Measurements from ENCODE around the gene TTC36. TPM values are rescaled to one million over a fixed set of nuclear protein-coding genes. Genes with fewer than 3 reads are reported as not detected.

The TTC36 gene
- total RNA-seq, 1 experiment from 2014 or later: 2.7 TPM

GRCh38 chr11:118547132-118547531 is 19.9 kb downstream of the TTC36 start:
- Histone ChIP-seq H3F3A (ENCODE audit: low read length, unreplicated experiment) (no peaks in the 10 kb centered on the region), H3K4me1 (ENCODE audit: insufficient read depth, low read length) (no peaks in the 10 kb centered on the region), H3K36me3 (ENCODE audit: low read depth, low read length) (peaks cover 7% of the 10 kb centered on the region; the same call in 1 of the 2 replicates), H4K20me1 (ENCODE audit: low read length) (no peaks in the 10 kb centered on the region), H3K27ac (ENCODE audit: low read length) (no peak overlapping the region), H3K27me3 (ENCODE audit: low read length) (no peaks in the 10 kb centered on the region), H3K9me2 (replicated peaks; ENCODE audit: low read length) (no peaks in the 10 kb centered on the region), H3K4me3 (ENCODE audit: low read length) (no peak overlapping the region), H3K4me2 (ENCODE audit: low read length) (no peak overlapping the region), H3K9me3 (ENCODE audit: low read length) (no peaks in the 10 kb centered on the region), H2AFZ (ENCODE audit: low read length) (no peak overlapping the region), H3K79me2 (ENCODE audit: low read length) (no peaks in the 10 kb centered on the region), H3K9ac (ENCODE audit: low read length) (no peak overlapping the region)
- no peak for ATAC-seq
- intact Hi-C loops (cut with micrococcal nuclease): no loop called here
- ChIA-PET CTCF (interaction anchor here (0.6 kb wide), 1 partner anchor 88 kb away, joined by 3 read pairs; no protein-coding TSS in a partner anchor), POLR2A (ENCODE audit: unreplicated experiment) (no interaction called here)
- TF ChIP-seq CTCF (conservative IDR thresholded peaks at IDR 0.05; ENCODE audit: low read depth, low read length) (no peak), EZH2phosphoT487 (IDR thresholded peaks at IDR 0.05; ENCODE audit: borderline replicate concordance, low read length) (no peak), EZH2 (IDR thresholded peaks at IDR 0.05; ENCODE audit: low read length, unreplicated experiment) (no peak)
- no peak for DNase-seq
- BruUV-seq (replicated peaks): no TSS peak

- no peak for ATAC-seq
- TF ChIP-seq EZH2phosphoT487 (IDR thresholded peaks at IDR 0.05; ENCODE audit: borderline replicate concordance, low read length) (no peak), EZH2 (IDR thresholded peaks at IDR 0.05; ENCODE audit: low read length, unreplicated experiment) (no peak), CTCF (conservative IDR thresholded peaks at IDR 0.05; ENCODE audit: low read depth, low read length) (no peak)
- no peaks in the 10 kb centered on the region for H4K20me1 ChIP-seq (ENCODE audit: low read length)
- H3F3A ChIP-seq (ENCODE audit: low read length, unreplicated experiment): no peaks in the 10 kb centered on the region
- no peaks in the 10 kb centered on the region for H3K4me1 ChIP-seq (ENCODE audit: insufficient read depth, low read length)
- no peak overlapping the region for H2AFZ ChIP-seq (ENCODE audit: low read length)
- CTCF ChIA-PET: no interaction called here
- peaks cover 19% of the 10 kb centered on the region; the same call in 1 of the 2 replicates for H3K36me3 ChIP-seq (ENCODE audit: low read depth, low read length)
- H3K27me3 ChIP-seq (ENCODE audit: low read length): no peaks in the 10 kb centered on the region
- H3K4me2 ChIP-seq (ENCODE audit: low read length): no peak overlapping the region
- no peaks in the 10 kb centered on the region for H3K9me2 ChIP-seq (replicated peaks; ENCODE audit: low read length)
- H3K27ac ChIP-seq (ENCODE audit: low read length): no peak overlapping the region
- POLR2A ChIA-PET (ENCODE audit: unreplicated experiment): no interaction called here
- no peak overlapping the region for H3K9ac ChIP-seq (ENCODE audit: low read length)
- intact Hi-C loops (cut with micrococcal nuclease): no loop called here
- no TSS peak for BruUV-seq (replicated peaks)
- no peak for DNase-seq
- H3K79me2 ChIP-seq (ENCODE audit: low read length): no peaks in the 10 kb centered on the region
- H3K4me3 ChIP-seq (ENCODE audit: low read length): no peak overlapping the region
- H3K9me3 ChIP-seq (ENCODE audit: low read length): no peaks in the 10 kb centered on the region
Observed at GRCh38 chr11:118552341-118552740, 25.1 kb downstream of the TTC36 start.

GRCh38 chr11:118560806-118561205 is 33.5 kb downstream of the TTC36 start:
- no TSS peak for BruUV-seq (replicated peaks)
- Histone ChIP-seq H4K20me1 (ENCODE audit: low read length) (no peaks in the 10 kb centered on the region), H3K4me3 (ENCODE audit: low read length) (no peak overlapping the region), H3K4me2 (ENCODE audit: low read length) (no peak overlapping the region), H3K36me3 (ENCODE audit: low read depth, low read length) (0 out of 2 replicates have a peak, but pooled peaks cover 2% of the 10 kb centered on the region), H3K27me3 (ENCODE audit: low read length) (no peaks in the 10 kb centered on the region), H3K79me2 (ENCODE audit: low read length) (no peaks in the 10 kb centered on the region), H2AFZ (ENCODE audit: low read length) (no peak overlapping the region), H3K9me2 (replicated peaks; ENCODE audit: low read length) (no peaks in the 10 kb centered on the region), H3K27ac (ENCODE audit: low read length) (no peak overlapping the region), H3F3A (ENCODE audit: low read length, unreplicated experiment) (no peaks in the 10 kb centered on the region), H3K9ac (ENCODE audit: low read length) (no peak overlapping the region), H3K4me1 (ENCODE audit: insufficient read depth, low read length) (peaks cover 6% of the 10 kb centered on the region; the same call in 1 of the 2 replicates), H3K9me3 (ENCODE audit: low read length) (no peaks in the 10 kb centered on the region)
- CTCF ChIA-PET: no interaction called here
- intact Hi-C loops (cut with micrococcal nuclease): loop anchor here (10.0 kb wide), 1 partner anchor 156 kb away; the partner anchor contains the start of gene ATP5MG
- DNase-seq (no peak), ATAC-seq (no peak)
- no peak for TF ChIP-seq CTCF (conservative IDR thresholded peaks at IDR 0.05; ENCODE audit: low read depth, low read length)
- no peak for TF ChIP-seq EZH2phosphoT487 (IDR thresholded peaks at IDR 0.05; ENCODE audit: borderline replicate concordance, low read length)
- no peak for TF ChIP-seq EZH2 (IDR thresholded peaks at IDR 0.05; ENCODE audit: low read length, unreplicated experiment)
- POLR2A ChIA-PET (ENCODE audit: unreplicated experiment): no interaction called here
